Stomach (tissue), 4 donors: ENCODE results near the gene GAS1.

Experiments
- CTCF ChIP-seq, 7 experiments: fragments of 450-650 bp in 4 of 7; fragments of 200-600 bp in 3 of 7; sonication (generic) in 3 of 7; IDR thresholded peaks; one replicate each; pipeline ENCODE4 v1.5.1; 2016 to 2019; ENCODE audit warnings: antibody characterized with exemption in 7 of 7, control low read depth in 2 of 7, mild to moderate bottlenecking in 1 of 7
- EP300 ChIP-seq: sonication (generic); formaldehyde crosslinking; IDR thresholded peaks from one replicate; pipeline ENCODE4 v1.6.1; 2017; ENCODE audit warnings: antibody characterized with exemption
- POLR2A ChIP-seq, 4 donors: fragments of 450-650 bp; IDR thresholded peaks; one replicate each; pipeline ENCODE4 v1.6.1; 2016; ENCODE audit warnings: antibody characterized with exemption in 4 of 4, control low read depth in 2 of 4, mild to moderate bottlenecking in 1 of 4, moderate library complexity in 1 of 4
- POLR2AphosphoS5 ChIP-seq, 3 donors: sonication (generic); formaldehyde crosslinking; IDR thresholded peaks; one replicate each; pipeline ENCODE4 v1.6.1; 2016; ENCODE audit warnings: antibody characterized with exemption in 3 of 3

GRCh38 chr9:86926145-86926544 is 21.2 kb downstream of the GAS1 start:
- TF ChIP-seq POLR2A (IDR thresholded peaks at IDR 0.05), result no peak
- no peak for TF ChIP-seq POLR2AphosphoS5 (IDR thresholded peaks at IDR 0.05)
- TF ChIP-seq CTCF (IDR thresholded peaks at IDR 0.05), result no peak
- no peak for TF ChIP-seq EP300
